ENCODE results near the gene COQ9. TPM values are rescaled to one million over a fixed set of nuclear protein-coding genes. Genes with fewer than 3 reads are reported as not detected.

Gene COQ9
- total RNA-seq, 1 donor = 5.6 TPM

- no peaks in the 10 kb centered on the region for H3K4me1 ChIP-seq (ENCODE audit: insufficient read depth, low read length)
- no peaks in the 10 kb centered on the region for H3K27me3 ChIP-seq (ENCODE audit: insufficient read depth, low read length)
- H3K4me3 ChIP-seq (ENCODE audit: low read length) = no peak overlapping the region
- no peaks in the 10 kb centered on the region for H3K9me3 ChIP-seq (ENCODE audit: low read depth, low read length)
Observed at GRCh38 chr16:57503366-57503765, 56.1 kb downstream of the COQ9 start.

GRCh38 chr16:57504001-57504400, 56.7 kb downstream of the COQ9 start:
- Histone ChIP-seq H3K9me3 (ENCODE audit: low read depth, low read length) (no peaks in the 10 kb centered on the region), H3K4me1 (ENCODE audit: insufficient read depth, low read length) (no peaks in the 10 kb centered on the region), H3K27me3 (ENCODE audit: insufficient read depth, low read length) (no peaks in the 10 kb centered on the region), H3K4me3 (ENCODE audit: low read length) (no peak overlapping the region)

DNA sequence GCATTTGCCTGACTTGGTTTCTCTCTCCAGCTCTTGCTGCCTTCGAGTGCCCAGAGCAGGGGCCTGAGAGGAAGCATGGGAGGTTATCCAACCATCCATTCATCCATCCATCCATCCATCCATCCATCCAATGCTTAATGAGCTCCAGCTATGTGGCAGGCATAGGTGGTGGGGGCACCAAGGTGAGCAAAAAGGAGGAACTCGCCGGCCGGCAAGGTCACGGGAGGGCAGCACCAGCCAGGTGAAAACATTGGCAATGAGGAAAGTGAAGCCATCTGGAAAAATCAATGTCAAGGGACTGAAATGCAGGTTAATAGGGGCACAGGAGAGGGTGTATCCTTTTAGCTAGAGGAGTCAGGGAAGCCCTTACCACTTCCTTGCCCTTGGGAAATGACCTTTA, 57.2 kb downstream of the COQ9 start:
- no peaks in the 10 kb centered on the region for H3K4me1 ChIP-seq (ENCODE audit: insufficient read depth, low read length)
- H3K27me3 ChIP-seq (ENCODE audit: insufficient read depth, low read length) = no peaks in the 10 kb centered on the region
- no peak overlapping the region for H3K4me3 ChIP-seq (ENCODE audit: low read length)
- no peaks in the 10 kb centered on the region for H3K9me3 ChIP-seq (ENCODE audit: low read depth, low read length)

GRCh38 chr16:57505169-57505568, 57.9 kb downstream of the COQ9 start:
- no peaks in the 10 kb centered on the region for H3K4me1 ChIP-seq (ENCODE audit: insufficient read depth, low read length)
- no peaks in the 10 kb centered on the region for H3K9me3 ChIP-seq (ENCODE audit: low read depth, low read length)
- H3K27me3 ChIP-seq (ENCODE audit: insufficient read depth, low read length) = no peaks in the 10 kb centered on the region
- no peak overlapping the region for H3K4me3 ChIP-seq (ENCODE audit: low read length)

- H3K27me3 ChIP-seq (ENCODE audit: insufficient read depth, low read length) = no peaks in the 10 kb centered on the region
- no peaks in the 10 kb centered on the region for H3K9me3 ChIP-seq (ENCODE audit: low read depth, low read length)
- no peaks in the 10 kb centered on the region for H3K4me1 ChIP-seq (ENCODE audit: insufficient read depth, low read length)
- H3K4me3 ChIP-seq (ENCODE audit: low read length) = no peak overlapping the region
Observed at GRCh38 chr16:57507136-57508034, 60.1 kb downstream of the COQ9 start.

DNA sequence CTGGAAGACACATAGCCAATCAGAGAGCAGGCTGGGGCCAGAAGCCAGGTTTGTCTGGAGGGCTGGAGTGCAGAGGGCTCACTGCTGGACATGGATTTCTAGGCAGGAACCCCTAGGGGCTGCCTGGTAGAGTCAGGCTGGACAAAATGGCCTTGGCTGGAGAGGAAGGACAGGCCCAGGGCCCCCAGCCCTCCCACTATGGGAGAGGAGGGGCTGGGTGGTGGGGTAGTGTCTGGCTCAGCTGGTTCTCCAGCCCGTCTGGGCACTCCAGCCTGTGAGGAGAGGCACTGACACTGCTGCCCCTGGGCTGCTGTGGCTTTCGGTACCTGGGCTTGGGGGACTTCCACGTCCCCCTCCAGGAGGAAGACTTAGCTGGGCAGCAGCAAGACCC, 60.8 kb downstream of the COQ9 start:
- no peaks in the 10 kb centered on the region for H3K4me1 ChIP-seq (ENCODE audit: insufficient read depth, low read length)
- no peaks in the 10 kb centered on the region for H3K27me3 ChIP-seq (ENCODE audit: insufficient read depth, low read length)
- no peak overlapping the region for H3K4me3 ChIP-seq (ENCODE audit: low read length)
- H3K9me3 ChIP-seq (ENCODE audit: low read depth, low read length) = no peaks in the 10 kb centered on the region

DNA sequence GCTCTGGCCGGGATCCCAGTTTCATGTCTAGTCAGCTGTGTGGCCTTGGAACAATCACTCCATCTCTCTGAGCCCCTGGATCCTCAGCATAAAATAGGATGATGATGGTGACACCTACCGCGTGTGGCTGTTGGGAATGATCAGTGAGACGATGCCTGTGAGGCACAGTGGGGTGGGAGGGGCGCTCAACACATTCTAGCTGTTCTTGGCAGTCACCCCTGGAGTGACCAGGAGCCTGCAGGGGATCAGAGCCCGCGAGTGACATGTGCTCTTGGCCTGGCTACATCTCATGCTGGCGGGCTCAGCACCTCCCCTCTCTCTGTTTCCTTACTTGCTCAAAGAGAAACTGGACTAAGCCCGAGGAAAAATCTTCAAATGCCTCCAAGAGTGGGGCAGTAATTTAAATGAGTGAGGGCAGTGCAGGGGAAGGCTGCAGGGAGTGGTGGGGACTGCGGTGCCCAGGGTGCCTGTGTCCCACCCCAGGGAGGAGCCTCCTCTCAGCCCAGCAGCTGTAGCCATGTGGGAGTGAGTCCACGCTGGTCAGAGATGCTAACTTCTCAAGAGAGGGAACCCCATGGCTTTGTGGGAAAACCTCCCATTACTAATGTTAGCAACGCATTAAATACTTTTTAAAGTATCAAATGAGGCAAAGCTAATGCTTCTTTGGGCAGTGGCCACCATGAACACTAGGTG, 62.1 kb downstream of the COQ9 start:
- no peaks in the 10 kb centered on the region for H3K27me3 ChIP-seq (ENCODE audit: insufficient read depth, low read length)
- no peaks in the 10 kb centered on the region for H3K9me3 ChIP-seq (ENCODE audit: low read depth, low read length)
- no peaks in the 10 kb centered on the region for H3K4me1 ChIP-seq (ENCODE audit: insufficient read depth, low read length)
- no peak overlapping the region for H3K4me3 ChIP-seq (ENCODE audit: low read length)

- Histone ChIP-seq H3K4me3 (ENCODE audit: low read length) (no peak overlapping the region), H3K9me3 (ENCODE audit: low read depth, low read length) (no peaks in the 10 kb centered on the region), H3K27me3 (ENCODE audit: insufficient read depth, low read length) (no peaks in the 10 kb centered on the region), H3K4me1 (ENCODE audit: insufficient read depth, low read length) (no peaks in the 10 kb centered on the region)
Observed at GRCh38 chr16:57510016-57510871, 63.0 kb downstream of the COQ9 start.

Other genes starting within 250 kb of the COQ9 start
- gene ARL2BP, start 202.2 kb upstream of the COQ9 start, total RNA-seq = 61.5 TPM
- gene PLLP, start 162.8 kb upstream of the COQ9 start, total RNA-seq = 0.63 TPM
- not detected for gene CCL22, start 88.7 kb upstream of the COQ9 start, total RNA-seq
- gene CX3CL1, start 75.0 kb upstream of the COQ9 start, total RNA-seq = not detected
- not detected for gene CCL17, start 42.7 kb upstream of the COQ9 start, total RNA-seq
- gene CIAPIN1, start 94 bp upstream of the COQ9 start, total RNA-seq = 30.6 TPM
- 103 TPM for gene POLR2C, start 15.2 kb downstream of the COQ9 start, total RNA-seq
- 0.94 TPM for gene DOK4, start 39.0 kb downstream of the COQ9 start, total RNA-seq
- gene CCDC102A, start 89.1 kb downstream of the COQ9 start, total RNA-seq = 1.9 TPM
- 1.8 TPM for gene ADGRG5, start 95.2 kb downstream of the COQ9 start, total RNA-seq
- gene ADGRG1, start 181.2 kb downstream of the COQ9 start, total RNA-seq = 12.2 TPM
- 1.7 TPM for gene ADGRG3, start 220.8 kb downstream of the COQ9 start, total RNA-seq
- gene DRC7, start 247.3 kb downstream of the COQ9 start, total RNA-seq = 0.63 TPM